MV-4-11 (cell line): ENCODE measurements around the gene TNKS2.
"Not testable (repeated sequence)": the region's sequence is repeated elsewhere in the genome, so short reads cannot be mapped to it uniquely, and the experiment has no call there.

Experiments
- DNase-seq: peaks from one replicate; lab custom pipeline; 2025; lab: John Stamatoyannopoulos, UW

TNKS2 gene

DNA sequence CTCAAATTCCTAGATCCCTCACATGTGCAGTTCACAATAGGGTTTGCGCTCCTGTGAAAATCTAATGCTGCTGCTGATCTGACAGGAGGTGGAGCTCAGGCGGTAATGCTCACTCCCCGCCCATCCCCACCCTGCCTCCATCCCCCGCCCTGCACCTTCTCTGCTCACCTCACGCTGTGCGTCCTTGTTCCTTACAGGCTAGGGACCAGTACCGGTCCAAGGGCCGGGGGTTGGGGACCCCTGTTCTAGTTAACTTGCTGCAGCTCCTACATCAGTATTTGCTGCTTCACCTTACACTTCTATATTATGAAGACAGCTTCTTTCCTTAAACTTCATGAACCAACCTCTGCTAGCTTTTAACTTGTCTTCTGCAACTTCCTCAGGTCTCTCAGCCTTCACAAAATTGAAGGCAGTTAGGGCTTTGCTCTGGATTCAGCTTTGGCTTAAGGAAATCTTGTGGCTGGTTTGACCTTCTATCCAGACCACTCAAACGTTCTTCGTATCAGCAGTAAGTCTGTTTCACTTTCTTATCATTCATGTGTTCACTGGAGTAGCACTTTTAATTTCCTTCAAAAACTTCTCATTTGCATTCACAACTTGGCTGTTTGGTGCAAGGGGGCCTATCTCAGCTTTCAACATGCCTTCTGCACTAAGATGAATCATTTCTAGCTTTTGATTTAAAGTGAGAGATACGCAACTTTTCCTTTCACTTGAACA is 1.7 kb upstream of the TNKS2 start:
- peak; percentile 14 for DNase-seq

GRCh38 chr10:91797048-91797690 is 1.1 kb upstream of the TNKS2 start:
- no peak for DNase-seq

DNA sequence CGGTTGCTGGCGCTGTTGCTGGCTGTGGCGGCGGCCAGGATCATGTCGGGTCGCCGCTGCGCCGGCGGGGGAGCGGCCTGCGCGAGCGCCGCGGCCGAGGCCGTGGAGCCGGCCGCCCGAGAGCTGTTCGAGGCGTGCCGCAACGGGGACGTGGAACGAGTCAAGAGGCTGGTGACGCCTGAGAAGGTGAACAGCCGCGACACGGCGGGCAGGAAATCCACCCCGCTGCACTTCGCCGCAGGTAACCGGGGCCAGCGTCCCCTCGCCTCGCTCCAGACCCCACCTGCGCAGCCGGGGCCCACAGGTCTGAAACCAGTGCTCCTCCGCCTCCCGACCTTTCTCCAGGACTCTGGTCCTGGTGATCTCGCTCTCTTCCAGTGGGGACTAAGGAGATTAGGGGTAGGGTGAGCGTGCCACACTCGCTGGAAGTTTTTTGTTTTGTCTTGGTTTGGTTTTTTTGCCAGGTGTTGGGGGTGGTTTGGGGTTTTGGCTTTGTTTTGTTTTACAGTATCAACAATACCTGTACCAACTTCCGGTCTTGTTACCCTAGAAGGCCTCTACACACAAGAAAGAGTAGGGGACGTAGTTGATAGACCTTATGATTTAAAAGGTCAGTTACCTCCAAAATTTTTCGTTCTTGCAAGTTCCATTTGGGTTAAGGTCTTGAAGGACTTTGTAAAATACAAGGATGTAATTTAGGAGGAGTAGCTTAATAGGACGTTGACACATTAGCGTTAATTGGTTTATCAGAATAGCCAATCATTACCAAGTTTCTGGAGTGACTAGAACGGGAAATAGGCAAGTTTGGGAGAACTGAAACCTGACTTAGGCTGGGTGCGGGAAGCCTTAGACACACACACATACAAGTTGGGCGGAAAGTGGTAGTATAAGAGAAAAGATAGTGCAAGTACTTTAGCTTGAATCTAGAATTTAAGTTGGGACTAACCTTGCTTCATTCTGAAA is 704 bp downstream of the TNKS2 start:
- peak; percentile 91 for DNase-seq

DNA sequence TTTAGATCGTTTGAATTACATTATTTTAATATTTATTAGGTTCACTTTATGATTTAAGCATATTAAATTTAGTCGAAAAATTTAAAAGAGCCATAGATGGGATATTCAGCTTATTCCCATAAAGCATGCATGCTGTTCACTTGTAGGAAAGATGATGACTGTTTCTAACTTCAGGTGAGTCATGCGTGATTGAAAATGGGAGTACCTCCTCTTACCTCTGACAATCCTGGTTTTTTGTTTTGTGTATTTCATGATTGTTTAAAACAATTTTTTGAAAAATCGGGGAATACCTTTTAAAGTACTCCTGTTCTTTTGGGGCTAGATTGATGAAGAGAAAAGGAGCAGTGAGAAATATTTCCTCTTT is 1.4 kb downstream of the TNKS2 start:
- DNase-seq: no peak

DNA sequence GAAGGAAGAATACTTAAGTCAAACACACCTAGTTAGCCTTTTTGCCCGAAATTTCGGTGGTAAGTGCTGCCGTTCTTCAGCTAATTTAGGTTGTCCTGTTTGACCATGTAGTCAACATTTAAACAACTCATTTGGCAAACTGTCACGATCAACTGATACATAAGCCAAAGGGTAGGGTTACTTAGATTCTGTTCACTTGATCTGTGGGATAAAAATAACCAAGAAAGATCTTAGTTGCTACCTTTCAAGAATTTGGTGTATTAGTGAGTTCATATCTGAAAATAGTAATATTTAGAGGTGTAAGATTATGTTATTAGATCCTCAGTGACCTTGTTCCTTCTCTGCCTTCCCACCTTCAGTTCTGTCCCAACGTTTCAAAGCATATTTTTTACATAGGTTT is 2.0 kb downstream of the TNKS2 start:
- DNase-seq: no peak

DNA sequence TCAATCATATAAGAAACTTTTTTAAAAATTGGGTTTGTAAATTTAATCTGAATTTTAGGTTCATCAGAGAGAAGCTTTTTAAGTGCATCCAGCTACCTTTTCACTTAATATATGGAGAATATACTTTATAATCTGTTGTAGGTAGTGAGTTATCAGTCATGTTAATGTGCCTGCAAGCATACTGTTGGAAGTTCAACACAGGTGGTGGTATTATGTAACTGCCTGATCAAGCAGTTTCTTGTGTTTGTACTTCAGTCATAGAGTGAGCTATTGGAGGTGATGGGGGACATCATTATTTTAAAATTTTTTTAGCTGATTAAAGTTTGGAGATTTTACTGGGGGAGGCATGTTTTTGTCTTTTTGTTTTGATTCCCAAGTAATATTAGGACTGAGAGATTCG is 2.5 kb downstream of the TNKS2 start:
- DNase-seq: no peak

DNA sequence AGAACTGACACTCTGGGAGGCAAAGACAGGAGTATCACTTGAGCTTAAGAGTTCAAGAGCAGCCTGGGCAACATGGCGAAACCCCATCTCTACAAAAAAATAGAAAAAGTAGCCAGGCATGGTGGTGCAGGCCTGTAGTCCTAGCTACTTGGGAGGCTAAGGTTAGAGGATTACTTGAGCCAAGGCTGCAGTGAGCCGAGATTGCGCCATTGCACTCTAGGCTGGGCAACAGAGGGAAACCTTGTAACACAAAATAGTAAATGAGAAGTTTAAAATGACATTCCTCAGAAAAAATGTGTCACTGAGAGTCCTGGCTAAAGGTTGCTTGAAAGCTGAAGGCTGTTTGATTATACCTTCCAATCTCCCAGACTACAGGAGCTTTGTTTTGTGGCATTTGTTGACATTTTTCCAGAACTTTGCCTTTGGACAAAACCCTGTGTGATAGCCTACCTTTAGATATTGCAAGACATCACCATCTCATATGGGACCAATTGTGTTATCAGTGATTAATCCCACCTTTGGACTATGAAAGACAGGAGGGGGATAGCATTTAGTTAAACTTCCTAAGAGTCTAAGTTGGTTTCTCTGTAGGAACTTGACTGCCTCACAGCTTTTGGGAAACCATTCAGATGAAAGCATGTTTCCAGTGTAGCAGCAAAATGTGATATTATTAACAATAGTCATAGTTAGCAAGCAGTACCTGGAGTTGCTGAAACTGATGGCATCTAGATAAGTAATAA is 5.3 kb downstream of the TNKS2 start:
- no peak for DNase-seq

GRCh38 chr10:91804126-91804510 is 5.9 kb downstream of the TNKS2 start:
- no peak for DNase-seq

DNA sequence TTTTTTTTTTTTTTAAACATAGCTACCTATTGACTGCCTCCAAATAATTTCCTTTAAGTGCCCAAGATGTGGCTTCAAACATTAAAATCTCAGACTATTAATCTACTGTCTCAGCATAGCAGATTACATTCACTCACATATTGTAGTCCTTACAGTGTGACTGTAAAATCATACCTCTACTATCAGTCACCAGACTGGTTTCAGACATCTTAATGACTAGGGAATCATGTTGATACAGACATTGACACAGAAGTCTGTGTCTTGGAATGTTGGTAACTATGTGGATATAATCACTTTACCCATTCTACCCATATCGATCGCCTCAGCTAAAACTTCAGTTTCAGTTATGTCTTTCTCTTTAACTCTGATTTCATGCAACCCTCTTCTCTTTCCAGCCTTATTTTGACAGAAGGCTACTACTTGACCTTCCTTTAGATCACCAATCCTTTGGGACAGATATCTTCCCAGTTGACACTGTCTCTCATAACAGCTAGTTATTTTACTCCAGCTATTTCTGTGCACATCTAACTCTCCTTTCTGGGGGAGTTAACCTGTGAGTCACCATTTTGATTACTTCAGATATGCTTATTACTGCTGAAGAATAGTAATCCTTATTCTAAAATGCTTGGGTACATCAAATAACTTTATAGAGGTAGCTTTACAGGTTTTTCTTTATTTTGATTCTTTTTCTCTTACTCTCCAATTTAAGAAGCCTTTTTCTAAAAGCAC is 7.0 kb downstream of the TNKS2 start:
- DNase-seq: no peak

DNA sequence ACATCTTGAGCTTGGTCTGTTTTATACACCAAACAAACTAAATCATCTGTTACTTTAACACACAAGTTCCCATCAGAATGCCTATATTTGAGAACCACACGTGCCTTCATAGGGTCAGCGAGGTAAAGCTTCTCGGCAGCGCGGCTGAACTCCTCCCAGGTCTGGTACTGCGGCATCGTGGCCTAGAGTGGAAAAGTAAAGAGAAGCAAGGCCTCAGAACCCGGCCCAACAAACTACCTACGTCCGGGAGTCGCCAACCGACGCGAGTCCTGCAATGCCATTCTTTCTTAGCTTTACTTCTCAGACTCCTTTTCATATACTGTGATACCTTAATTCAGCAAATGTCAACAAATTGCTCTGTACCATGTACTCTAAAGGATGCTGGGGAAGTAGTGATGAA is 9.0 kb downstream of the TNKS2 start:
- DNase-seq: not testable (repeated sequence)

DNA sequence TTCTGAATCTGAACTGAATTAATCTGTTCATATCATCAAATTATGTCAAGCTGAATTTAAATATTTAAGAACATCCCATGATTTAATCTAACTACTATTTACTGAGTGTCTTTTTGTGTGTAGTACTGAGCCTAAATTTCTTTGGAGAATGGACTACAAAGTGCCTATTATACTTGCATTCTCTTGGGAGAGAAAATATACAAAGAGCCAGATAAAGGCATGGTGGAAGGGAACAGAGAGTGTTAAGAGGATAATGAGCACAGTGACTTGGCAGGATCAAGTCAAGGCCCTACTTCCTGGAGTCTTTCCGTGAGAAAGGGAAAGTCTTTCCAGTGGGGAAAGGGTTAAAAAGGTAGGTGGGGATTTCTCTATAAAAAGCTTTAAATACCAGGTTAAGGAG is 15.0 kb downstream of the TNKS2 start:
- no peak for DNase-seq

DNA sequence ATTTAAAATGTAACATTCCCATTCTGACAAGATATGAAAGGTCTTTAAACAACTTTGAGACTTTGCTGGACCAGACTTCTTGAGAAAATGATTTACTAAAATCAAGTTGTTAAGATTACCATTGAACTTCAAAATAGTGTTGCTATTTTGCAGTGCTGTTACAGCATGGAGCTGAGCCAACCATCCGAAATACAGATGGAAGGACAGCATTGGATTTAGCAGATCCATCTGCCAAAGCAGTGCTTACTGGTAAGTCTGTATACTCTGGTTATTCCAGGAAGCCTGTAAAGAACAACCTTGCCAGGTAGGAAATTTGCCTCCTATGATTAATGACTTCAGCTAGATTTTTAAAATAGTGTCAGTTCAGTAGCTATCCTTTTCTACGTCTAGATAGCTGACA is 18.8 kb downstream of the TNKS2 start:
- no peak for DNase-seq

GRCh38 chr10:91820144-91820543 is 21.9 kb downstream of the TNKS2 start:
- DNase-seq: no peak

GRCh38 chr10:91824076-91824475 is 25.9 kb downstream of the TNKS2 start:
- no peak for DNase-seq

DNA sequence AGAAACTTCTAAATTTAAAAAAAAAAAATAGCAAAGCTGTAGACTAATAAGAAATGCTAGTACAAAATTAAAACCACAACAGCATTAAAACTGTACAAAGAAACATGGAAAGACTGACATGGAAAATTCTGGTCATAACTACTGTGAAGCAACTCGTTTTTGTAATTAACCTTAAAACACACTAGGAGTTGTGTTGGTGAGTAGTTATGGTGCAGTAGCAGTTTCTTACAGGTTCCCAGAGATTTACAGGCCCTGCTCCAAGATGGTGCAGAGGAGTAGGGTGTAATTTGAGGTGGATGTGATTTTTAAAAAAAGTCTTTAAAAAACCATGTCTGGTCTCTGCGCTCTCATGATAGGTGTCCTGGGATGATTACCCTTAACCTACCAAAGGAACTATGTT is 31.0 kb downstream of the TNKS2 start:
- DNase-seq: no peak

DNA sequence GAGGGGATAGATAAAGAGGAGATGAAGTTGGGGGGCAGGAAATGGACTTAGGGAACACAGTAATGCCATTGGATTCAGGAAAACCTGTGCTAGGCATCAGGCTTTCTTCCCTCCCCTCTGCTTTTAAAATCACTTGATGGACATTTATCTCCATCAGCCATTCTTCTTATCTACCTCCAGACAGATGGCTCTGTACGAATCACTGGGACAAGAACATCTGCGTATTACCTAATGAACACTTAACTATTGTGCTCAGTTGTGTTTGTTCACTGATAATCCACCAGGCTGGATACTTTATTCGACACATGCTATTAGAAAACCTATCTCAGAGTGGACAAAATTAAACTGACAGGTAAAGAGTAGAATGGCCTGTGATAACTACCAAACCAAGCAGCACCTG is 40.0 kb downstream of the TNKS2 start:
- no peak for DNase-seq

DNA sequence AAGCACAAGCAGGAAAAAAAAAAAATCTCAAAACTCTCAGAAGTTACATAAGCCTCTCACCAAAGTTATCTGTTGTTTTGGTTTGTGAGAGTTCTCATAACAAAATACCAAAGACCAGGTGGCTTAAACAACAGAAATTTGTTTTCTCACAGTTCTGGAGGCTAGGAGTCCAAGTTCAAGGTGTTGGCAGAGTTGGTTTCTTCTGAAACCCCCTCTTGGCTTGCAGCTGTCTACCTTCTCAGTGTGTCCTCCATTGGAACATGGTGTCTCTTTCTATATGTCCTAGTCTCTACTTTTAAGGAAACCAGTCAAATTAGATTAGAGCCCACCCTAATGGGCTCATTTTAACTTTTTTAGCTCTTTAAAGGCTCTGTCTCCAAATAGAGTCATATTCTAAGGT is 44.9 kb downstream of the TNKS2 start:
- DNase-seq: no peak

DNA sequence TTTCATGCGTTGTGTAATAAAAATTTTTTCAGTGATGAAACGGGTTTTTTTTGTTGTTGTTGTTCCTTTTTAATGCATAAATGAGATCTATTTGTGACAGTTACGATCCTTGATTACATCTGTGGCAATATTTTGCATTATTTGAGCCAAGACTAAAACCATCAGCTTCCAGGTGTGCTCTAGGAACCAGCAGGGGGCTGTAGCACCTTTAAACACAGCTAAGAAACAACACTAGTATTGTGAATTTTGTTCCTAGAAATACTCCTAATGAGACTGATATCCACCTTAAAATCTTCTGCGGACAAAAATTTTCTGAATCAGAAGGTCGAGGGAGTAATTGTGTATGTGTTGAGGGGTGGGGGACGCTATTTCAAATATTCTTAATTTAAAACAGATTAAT is 58.4 kb downstream of the TNKS2 start:
- no peak for DNase-seq

DNA sequence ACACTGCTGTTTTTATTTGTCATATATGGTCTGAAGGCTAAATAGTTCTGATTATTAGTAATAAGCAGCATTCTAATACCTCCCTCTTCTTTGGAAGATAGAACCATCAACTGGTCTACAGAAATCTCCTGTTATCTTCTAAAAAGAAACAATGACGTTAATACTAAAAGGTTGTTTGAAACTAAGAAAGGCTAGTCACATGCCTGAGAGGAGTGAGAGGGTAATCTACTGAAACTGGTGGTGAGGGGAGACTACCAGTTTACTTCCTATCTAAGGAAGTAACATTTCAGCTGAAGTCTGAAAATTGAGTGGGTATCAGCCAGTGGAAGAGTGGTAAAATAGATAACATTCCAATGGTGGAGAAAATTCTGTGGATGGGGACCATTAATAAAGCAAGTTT is 62.7 kb downstream of the TNKS2 start:
- DNase-seq: no peak

GRCh38 chr10:91864099-91864498 is 65.9 kb downstream of the TNKS2 start:
- no peak for DNase-seq

DNA sequence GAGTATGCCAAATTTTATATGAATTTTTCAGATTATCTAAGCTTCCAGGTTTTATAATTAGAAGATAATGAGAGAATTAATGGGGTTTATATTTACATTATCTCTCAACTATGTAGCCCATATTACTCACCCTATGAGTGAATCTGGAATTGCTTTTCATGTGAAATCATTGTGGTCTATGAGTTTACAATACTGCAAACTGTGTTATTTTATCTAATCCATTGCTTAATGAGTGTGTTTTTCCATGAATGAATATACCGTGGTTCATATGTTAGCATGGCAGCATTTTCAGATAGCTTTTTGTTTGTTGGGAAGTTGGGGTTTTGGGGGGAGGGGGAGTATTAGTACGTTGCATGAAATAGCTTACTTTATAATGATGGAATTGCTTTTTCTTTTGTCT is 66.5 kb downstream of the TNKS2 start:
- DNase-seq: no peak
